Muscle layer of colon (tissue), 2 donors: Measurements from ENCODE around the gene CIB4.

ENCODE experiments used
- H3K27ac ChIP-seq: one replicate; pipeline ENCODE4 v1.7.0; 2013; ENCODE audit warnings: low read depth, mild to moderate bottlenecking, low read length, moderate library complexity
- H3K27me3 ChIP-seq, 2 donors: one replicate each; pipeline ENCODE4 v1.7.0; 2013; ENCODE audit warnings: low read length in 2 of 2, mild to moderate bottlenecking in 2 of 2; ENCODE audit not compliant: insufficient read depth in 2 of 2, control insufficient read depth in 1 of 2
- H3K36me3 ChIP-seq: one replicate; pipeline ENCODE4 v1.7.0; 2013; ENCODE audit warnings: mild to moderate bottlenecking, low read length; ENCODE audit not compliant: insufficient read depth
- H3K4me1 ChIP-seq: one replicate; pipeline ENCODE4 v1.7.0; 2013; ENCODE audit warnings: mild to moderate bottlenecking, low read length; ENCODE audit not compliant: insufficient read depth
- H3K4me3 ChIP-seq, 2 donors: one replicate each; pipeline ENCODE4 v1.7.0; 2013; ENCODE audit warnings: low read length in 2 of 2, low read depth in 1 of 2, mild to moderate bottlenecking in 1 of 2, moderate library complexity in 1 of 2
- H3K9ac ChIP-seq: one replicate; pipeline ENCODE4 v1.7.0; 2013; ENCODE audit warnings: low read length
- H3K9me3 ChIP-seq: one replicate; pipeline ENCODE4 v1.7.0; 2013; ENCODE audit warnings: mild to moderate bottlenecking, low read length
- donor health status: abdominal sarcoma.
- donor health status: Adenocarcinoma of cecum.

Gene CIB4

DNA sequence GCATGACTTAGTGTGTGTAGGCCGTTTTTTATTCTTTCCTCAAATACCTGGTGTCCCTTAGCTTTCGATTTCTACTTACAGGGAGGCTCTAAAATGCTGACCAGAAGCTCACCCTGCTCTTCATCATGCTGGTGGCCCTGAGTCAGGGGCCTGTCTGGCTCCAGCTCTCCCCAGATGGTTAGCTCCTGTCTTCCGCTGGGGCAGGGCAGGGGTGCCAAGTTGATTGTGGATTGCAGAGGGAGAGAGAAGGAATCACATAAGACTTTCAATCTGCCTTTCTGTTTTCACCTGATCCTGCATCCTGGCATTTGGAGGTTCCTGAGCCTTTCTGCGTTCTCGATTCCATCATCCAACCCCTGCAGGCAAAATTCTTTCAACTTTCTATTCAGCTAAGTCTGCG lies 4.2 kb downstream of the CIB4 start:
- Histone ChIP-seq H3K27ac (no peak overlapping the region), H3K4me3 (no peak overlapping the region), H3K9me3 (no peaks in the 10 kb centered on the region), H3K27me3 (peaks cover 0 to 6% of the 10 kb centered on the region in 2 donors), H3K9ac (no peak overlapping the region), H3K36me3 (no peaks in the 10 kb centered on the region), H3K4me1 (peaks cover 3% of the 10 kb centered on the region)

- Histone ChIP-seq H3K27ac (no peak overlapping the region), H3K9ac (no peak overlapping the region), H3K4me3 (no peak overlapping the region), H3K27me3 (no peaks in the 10 kb centered on the region), H3K4me1 (no peaks in the 10 kb centered on the region), H3K36me3 (no peaks in the 10 kb centered on the region), H3K9me3 (no peaks in the 10 kb centered on the region)
Observed at GRCh38 chr2:26635401-26635800, 5.8 kb downstream of the CIB4 start.

- Histone ChIP-seq H3K4me3 (no peak overlapping the region), H3K4me1 (no peaks in the 10 kb centered on the region), H3K9me3 (no peaks in the 10 kb centered on the region), H3K27ac (no peak overlapping the region), H3K27me3 (no peaks in the 10 kb centered on the region), H3K36me3 (no peaks in the 10 kb centered on the region), H3K9ac (no peak overlapping the region)
Observed at GRCh38 chr2:26634636-26635230, 6.4 kb downstream of the CIB4 start.

- Histone ChIP-seq H3K9ac (no peak overlapping the region), H3K4me1 (no peaks in the 10 kb centered on the region), H3K36me3 (no peaks in the 10 kb centered on the region), H3K9me3 (no peaks in the 10 kb centered on the region), H3K4me3 (no peak overlapping the region), H3K27ac (no peak overlapping the region), H3K27me3 (no peaks in the 10 kb centered on the region)
Observed at GRCh38 chr2:26633993-26634595, 7.1 kb downstream of the CIB4 start.

GRCh38 chr2:26633351-26633945 lies 7.7 kb downstream of the CIB4 start:
- Histone ChIP-seq H3K4me3 (no peak overlapping the region), H3K9me3 (no peaks in the 10 kb centered on the region), H3K36me3 (no peaks in the 10 kb centered on the region), H3K9ac (no peak overlapping the region), H3K4me1 (no peaks in the 10 kb centered on the region), H3K27me3 (no peaks in the 10 kb centered on the region), H3K27ac (no peak overlapping the region)

DNA sequence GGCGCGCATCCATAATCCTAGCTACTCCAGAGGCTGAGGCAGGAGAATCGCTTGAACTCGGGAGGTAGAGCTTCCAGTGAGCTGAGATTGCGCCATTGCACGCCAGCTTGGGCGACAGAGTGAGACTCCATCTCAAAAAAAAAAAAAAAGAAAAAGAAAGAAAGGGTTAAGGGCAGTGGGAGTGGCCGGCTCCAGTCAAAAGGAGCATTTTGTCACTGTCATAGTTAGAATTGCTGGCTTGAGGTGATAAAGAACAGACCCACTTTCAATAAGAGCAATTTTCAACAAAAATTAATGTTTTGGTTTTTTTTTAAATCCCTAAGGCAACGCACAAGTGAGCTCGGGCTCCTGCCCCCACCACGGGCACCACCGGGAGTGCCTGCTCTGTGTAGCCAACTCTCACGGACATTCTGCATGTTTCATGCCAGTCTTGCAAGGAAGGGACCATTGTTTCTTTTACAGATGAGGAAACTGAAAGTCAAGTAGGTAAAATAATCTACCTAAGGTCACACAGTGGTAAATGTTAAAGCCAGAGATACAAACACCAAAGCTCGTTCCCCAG lies 8.5 kb downstream of the CIB4 start:
- no peak overlapping the region for H3K27ac ChIP-seq
- H3K4me1 ChIP-seq, result no peaks in the 10 kb centered on the region
- H3K9ac ChIP-seq, result no peak overlapping the region
- no peaks in the 10 kb centered on the region for H3K36me3 ChIP-seq
- no peak overlapping the region for H3K4me3 ChIP-seq
- no peaks in the 10 kb centered on the region for H3K9me3 ChIP-seq
- no peaks in the 10 kb centered on the region for H3K27me3 ChIP-seq

DNA sequence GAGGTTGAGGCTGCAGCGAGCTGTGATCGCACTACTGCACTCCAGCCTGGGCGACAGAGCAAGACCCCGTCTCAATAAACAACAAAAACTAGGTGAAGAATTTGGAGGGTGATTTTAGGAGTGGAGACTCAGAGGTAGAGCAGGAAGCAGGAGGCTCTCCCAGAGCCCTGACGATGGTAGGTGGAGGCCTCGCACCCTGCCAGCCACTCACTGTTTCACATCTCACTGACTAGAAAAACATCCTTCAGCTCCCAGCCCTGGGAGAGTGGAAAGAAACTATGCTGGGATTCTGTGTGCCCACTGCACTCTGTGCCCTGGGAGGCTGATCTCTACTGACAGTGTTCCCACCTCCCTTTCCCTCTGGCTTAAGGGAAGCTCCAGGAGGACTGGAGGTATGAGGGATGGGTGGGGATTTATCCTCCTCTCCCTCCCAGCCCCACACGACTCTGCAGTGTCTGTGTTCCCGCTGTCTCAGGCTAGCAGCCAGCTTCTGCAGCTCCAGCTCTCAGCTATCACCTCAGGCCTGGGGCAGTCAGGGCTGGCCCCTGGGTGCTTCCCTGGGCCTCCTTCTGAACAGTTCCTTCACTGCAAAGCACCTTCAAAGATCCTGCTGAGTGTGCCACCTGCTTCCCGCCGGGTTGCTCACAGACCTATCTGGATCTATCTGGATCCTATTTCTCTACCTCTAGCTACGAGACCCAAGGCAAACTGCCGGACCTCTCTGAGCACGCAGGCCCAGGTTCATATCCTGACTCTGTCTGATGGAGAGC lies 9.6 kb downstream of the CIB4 start:
- no peaks in the 10 kb centered on the region for H3K27me3 ChIP-seq
- no peak overlapping the region for H3K27ac ChIP-seq
- H3K9ac ChIP-seq, result no peak overlapping the region
- no peaks in the 10 kb centered on the region for H3K36me3 ChIP-seq
- H3K9me3 ChIP-seq, result no peaks in the 10 kb centered on the region
- H3K4me1 ChIP-seq, result no peaks in the 10 kb centered on the region
- H3K4me3 ChIP-seq, result no peak overlapping the region

DNA sequence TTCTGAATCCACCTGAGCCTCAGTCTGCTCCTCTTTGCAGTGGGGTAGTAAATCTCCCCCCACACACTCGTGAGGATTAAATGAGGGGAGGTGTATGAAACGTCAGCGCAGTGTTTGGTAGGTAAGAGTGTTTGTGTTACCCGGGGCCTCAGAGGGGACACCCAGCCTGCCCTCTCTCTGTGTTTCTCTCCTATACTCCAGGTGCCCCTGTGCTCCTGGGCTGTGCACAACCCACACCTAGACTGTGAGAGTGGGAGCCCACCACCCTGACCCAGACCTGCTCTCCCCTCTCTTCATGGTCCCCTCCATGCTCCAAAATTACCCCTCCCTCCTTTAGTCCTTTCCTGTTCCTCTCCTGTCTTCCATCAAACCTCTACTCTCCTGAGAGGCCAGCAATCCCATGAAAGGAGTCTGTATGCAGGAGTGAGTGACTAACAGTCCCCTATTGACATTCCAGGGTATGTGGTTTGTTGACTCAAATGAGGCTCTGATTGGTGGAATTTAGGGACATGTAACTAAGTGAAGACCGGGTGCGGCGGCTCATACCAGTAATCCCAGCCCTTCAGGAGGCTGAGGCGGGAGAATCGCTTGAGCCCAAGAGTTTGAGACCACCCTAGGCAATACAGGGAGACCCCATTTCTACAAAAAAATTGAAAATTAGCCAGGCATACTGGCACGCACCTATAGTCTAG lies 10.4 kb downstream of the CIB4 start:
- no peak overlapping the region for H3K4me3 ChIP-seq
- no peaks in the 10 kb centered on the region for H3K36me3 ChIP-seq
- H3K4me1 ChIP-seq, result no peaks in the 10 kb centered on the region
- H3K9me3 ChIP-seq, result no peaks in the 10 kb centered on the region
- no peak overlapping the region for H3K9ac ChIP-seq
- no peaks in the 10 kb centered on the region for H3K27me3 ChIP-seq
- H3K27ac ChIP-seq, result no peak overlapping the region

- H3K36me3 ChIP-seq, result no peaks in the 10 kb centered on the region
- no peaks in the 10 kb centered on the region for H3K9me3 ChIP-seq
- no peaks in the 10 kb centered on the region for H3K27me3 ChIP-seq
- no peaks in the 10 kb centered on the region for H3K4me1 ChIP-seq
- H3K27ac ChIP-seq, result no peak overlapping the region
- H3K9ac ChIP-seq, result no peak overlapping the region
- no peak overlapping the region for H3K4me3 ChIP-seq
Observed at GRCh38 chr2:26630235-26630634, 10.9 kb downstream of the CIB4 start.

DNA sequence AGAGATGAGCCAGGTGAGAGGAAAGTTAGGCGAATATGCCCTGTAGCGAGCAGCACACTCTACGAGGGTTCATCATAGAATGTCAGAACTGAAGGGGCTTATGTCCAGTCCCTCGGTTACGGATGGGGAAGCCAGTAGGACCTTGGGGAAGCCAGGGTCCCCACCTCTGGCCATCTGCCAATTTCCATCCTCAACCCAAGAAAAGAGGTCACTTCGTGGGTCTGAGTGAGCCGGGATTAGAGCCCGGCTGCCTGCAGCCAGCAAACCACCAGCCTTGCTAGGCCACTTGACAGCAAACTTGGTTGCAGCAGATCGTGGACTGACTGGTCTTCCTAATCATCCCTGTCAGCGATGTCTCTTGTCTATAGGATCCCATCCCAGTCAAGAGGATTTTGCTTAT lies 11.4 kb downstream of the CIB4 start:
- H3K4me3 ChIP-seq, result no peak overlapping the region
- no peak overlapping the region for H3K9ac ChIP-seq
- H3K27ac ChIP-seq, result no peak overlapping the region
- H3K27me3 ChIP-seq, result no peaks in the 10 kb centered on the region
- no peaks in the 10 kb centered on the region for H3K36me3 ChIP-seq
- no peaks in the 10 kb centered on the region for H3K9me3 ChIP-seq
- H3K4me1 ChIP-seq, result no peaks in the 10 kb centered on the region

DNA sequence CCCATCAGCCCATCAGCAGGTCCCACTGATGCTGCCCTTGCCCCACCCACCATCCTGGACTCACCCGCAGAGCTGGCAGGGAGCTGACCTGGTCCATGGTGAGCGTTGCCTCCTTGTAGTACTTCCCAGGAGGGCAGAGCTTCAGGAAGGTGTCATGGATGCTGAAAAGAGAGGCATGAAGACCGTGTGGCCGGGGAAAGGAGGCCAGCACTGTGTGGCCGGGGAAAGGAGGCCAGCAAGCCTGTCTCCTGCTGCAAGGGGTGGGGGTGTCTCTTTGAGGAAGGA lies 11.9 kb downstream of the CIB4 start:
- no peak overlapping the region for H3K9ac ChIP-seq
- H3K27me3 ChIP-seq, result no peaks in the 10 kb centered on the region
- no peaks in the 10 kb centered on the region for H3K36me3 ChIP-seq
- no peak overlapping the region for H3K4me3 ChIP-seq
- no peaks in the 10 kb centered on the region for H3K4me1 ChIP-seq
- no peaks in the 10 kb centered on the region for H3K9me3 ChIP-seq
- H3K27ac ChIP-seq, result no peak overlapping the region
